Upper lobe of right lung (tissue), 1 donor: ENCODE measurements around the gene OR10G8. TPM values are rescaled to one million over a fixed set of nuclear protein-coding genes. Genes with fewer than 3 reads are reported as not detected.

Experiments
- ATAC-seq: fragments of 200-7000 bp; cut with Tn5 transposase; one replicate; pipeline ENCODE4 v1.9.1; 2020; ENCODE audit warnings: mild to moderate bottlenecking, moderate library complexity
- DNase-seq: peaks from one replicate; pipeline ENCODE4 v3.0.0-alpha.2; 2020
- H3K27ac ChIP-seq: fragments of 200-600 bp; one replicate; pipeline ENCODE4 v1.8.0; 2022
- H3K27me3 ChIP-seq: fragments of 200-600 bp; one replicate; pipeline ENCODE4 v1.8.0; 2022; ENCODE audit warnings: mild to moderate bottlenecking
- H3K36me3 ChIP-seq: fragments of 200-600 bp; one replicate; pipeline ENCODE4 v1.8.0; 2022
- H3K4me1 ChIP-seq: fragments of 200-600 bp; one replicate; pipeline ENCODE4 v1.8.0; 2022
- H3K4me3 ChIP-seq: fragments of 200-600 bp; one replicate; pipeline ENCODE4 v1.8.0; 2022; ENCODE audit warnings: mild to moderate bottlenecking
- H3K9me3 ChIP-seq: fragments of 200-600 bp; one replicate; pipeline ENCODE4 v1.8.0; 2022
- CTCF ChIP-seq: fragments of 200-600 bp; IDR thresholded peaks from one replicate; pipeline ENCODE4 v1.8.0; 2022; ENCODE audit warnings: antibody characterized with exemption
- intact Hi-C: fragments of 100-400 bp; cut with DNase I; formaldehyde crosslinking; loops from one replicate; pipeline ENCODE4 v1.11.0; 2022
- total RNA-seq: library from RNA; stranded (reverse); fragmentation: NEBNext Ultra II Directional; extraction: Animal tissue kit (Norgen Biotek cat#: 25700); gene quantifications from one replicate; pipeline ENCODE4 v1.2.1, GENCODE V29; 2021
- donor health status: DM: no; HTN: yes; CAD: no; lungs with severe emphysema.

The OR10G8 gene
- total RNA-seq, 1 donor from 2014 or later, result not detected

GRCh38 chr11:124079631-124080326 is 53.2 kb downstream of the OR10G8 start:
- Histone ChIP-seq H3K9me3 (no peaks in the 10 kb centered on the region), H3K36me3 (no peaks in the 10 kb centered on the region), H3K27ac (no peak overlapping the region), H3K27me3 (peaks cover 34% of the 10 kb centered on the region), H3K4me1 (peaks cover 6% of the 10 kb centered on the region), H3K4me3 (no peak overlapping the region)
- intact Hi-C loops, result no loop called here
- DNase-seq (no peak), ATAC-seq (no peak)
- no peak for TF ChIP-seq CTCF

Other genes starting within 250 kb of the OR10G8 start
- gene OR6M1, start 220.4 kb upstream of the OR10G8 start, total RNA-seq, result not detected
- gene TMEM225, start 141.1 kb upstream of the OR10G8 start, total RNA-seq, result not detected
- gene OR8D4, start 124.6 kb upstream of the OR10G8 start, total RNA-seq, result not detected
- not detected for gene OR4D5, start 87.2 kb upstream of the OR10G8 start, total RNA-seq
- not detected for gene OR6T1, start 83.0 kb upstream of the OR10G8 start, total RNA-seq
- not detected for gene OR10S1, start 49.0 kb upstream of the OR10G8 start, total RNA-seq
- gene OR10G6, start 31.6 kb upstream of the OR10G8 start, total RNA-seq, result not detected
- not detected for gene OR10G4, start 13.8 kb upstream of the OR10G8 start, total RNA-seq
- not detected for gene OR10G9, start 3.8 kb upstream of the OR10G8 start, total RNA-seq
- gene OR10G7, start 14.5 kb downstream of the OR10G8 start, total RNA-seq, result not detected
- gene VWA5A, start 88.7 kb downstream of the OR10G8 start, total RNA-seq, result 42.0 TPM
- not detected for gene OR10D3, start 156.5 kb downstream of the OR10G8 start, total RNA-seq
- gene OR8G1, start 214.3 kb downstream of the OR10G8 start, total RNA-seq, result not detected
- 0.58 TPM for gene OR8G5, start 229.6 kb downstream of the OR10G8 start, total RNA-seq